ENCODE data around the gene ETFA. TPM values are rescaled to one million over a fixed set of nuclear protein-coding genes. Genes with fewer than 3 reads are reported as not detected.

The ETFA gene
- total RNA-seq, 4 donors from 2014 or later, result 56.6 to 125 (median 83.1) TPM

- WGBS, 2 donors, result 79 to 94% methylated on average over 3 to 8 of the region's 8 CpGs
These were observed 118.6 kb downstream of the ETFA start for GRCh38 chr15:76192715-76193114.

GRCh38 chr15:76191539-76192244 is 119.6 kb downstream of the ETFA start:
- 70 to 74% methylated on average over 6 to 15 of the region's 55 CpGs for WGBS, 2 donors
- Histone ChIP-seq H3K27ac (no peak overlapping the region), H3K36me3 (no peaks in the 10 kb centered on the region), H3K4me3 (no peak overlapping the region), H3K4me1 (peaks cover 9 to 46% (median 21%) of the 10 kb centered on the region in 3 donors), H3K27me3 (peaks cover 0 to 43% (median 0%) of the 10 kb centered on the region in 4 donors), H3K9me3 (no peaks in the 10 kb centered on the region)
- intact Hi-C loops (cut with DNase I), result loop anchor here (10.0 kb wide), 1 partner anchor 133 kb away; no protein-coding TSS in a partner anchor
- TF ChIP-seq POLR2A (IDR thresholded peaks at IDR 0.05), result no peak
- no peak for TF ChIP-seq CTCF (IDR thresholded peaks at IDR 0.05)
- DNase-seq, result no peak

More at GRCh38 chr15:76192715-76193114, 118.6 kb downstream of the ETFA start:
- Histone ChIP-seq H3K27me3 (peaks cover 0 to 43% (median 0%) of the 10 kb centered on the region in 4 donors), H3K27ac (no peak overlapping the region), H3K9me3 (no peaks in the 10 kb centered on the region), H3K36me3 (no peaks in the 10 kb centered on the region), H3K4me3 (no peak overlapping the region), H3K4me1 (peaks cover 19 to 56% (median 31%) of the 10 kb centered on the region in 3 donors)
- no peak for TF ChIP-seq CTCF (IDR thresholded peaks at IDR 0.05)
- no peak for TF ChIP-seq POLR2A (IDR thresholded peaks at IDR 0.05)
- DNase-seq, result no peak
- intact Hi-C loops (cut with DNase I), result loop anchor here (10.0 kb wide), 1 partner anchor 132 kb away; no protein-coding TSS in a partner anchor

- WGBS, 2 donors, result 20 to 31% methylated on average over 11 to 18 of the region's 34 CpGs
- TF ChIP-seq POLR2A (IDR thresholded peaks at IDR 0.05) (no peak), CTCF (IDR thresholded peaks at IDR 0.05) (peak; percentile 71 to 91 (median 86))
- Histone ChIP-seq H3K4me1 (peaks cover 3 to 38% (median 14%) of the 10 kb centered on the region in 3 donors), H3K36me3 (no peaks in the 10 kb centered on the region), H3K9me3 (no peaks in the 10 kb centered on the region), H3K27ac (no peak overlapping the region), H3K4me3 (peak overlapping the region; percentile 17 to 43 (median 22)), H3K27me3 (peaks cover 0 to 43% (median 0%) of the 10 kb centered on the region in 4 donors)
- DNase-seq, result no peak
- intact Hi-C loops (cut with DNase I), result loop anchor here (10.0 kb wide), 1 partner anchor 134 kb away; no protein-coding TSS in a partner anchor
These were observed 120.3 kb downstream of the ETFA start for GRCh38 chr15:76190751-76191538.

GRCh38 chr15:76190070-76190564 is 121.2 kb downstream of the ETFA start:
- H3K27me3 ChIP-seq, result peaks cover 0 to 43% (median 0%) of the 10 kb centered on the region in 4 donors
- H3K4me1 ChIP-seq, result peaks cover 0 to 30% (median 8%) of the 10 kb centered on the region in 3 donors
- no peak for DNase-seq
- TF ChIP-seq POLR2A (IDR thresholded peaks at IDR 0.05), result no peak
- intact Hi-C loops (cut with DNase I), result loop anchor here (10.0 kb wide), 1 partner anchor 135 kb away; no protein-coding TSS in a partner anchor
- no peaks in the 10 kb centered on the region for H3K36me3 ChIP-seq
- H3K27ac ChIP-seq, result no peak overlapping the region
- H3K9me3 ChIP-seq, result no peaks in the 10 kb centered on the region
- H3K4me3 ChIP-seq, result no peak overlapping the region
- WGBS, 2 donors, result 35 to 43% methylated on average over 10 to 12 of the region's 12 CpGs

GRCh38 chr15:76189106-76189505 is 122.2 kb downstream of the ETFA start:
- H3K4me3 ChIP-seq, result no peak overlapping the region
- 58 to 68% methylated on average over 2 of the region's 2 CpGs for WGBS, 2 donors
- no peak overlapping the region for H3K27ac ChIP-seq
- H3K36me3 ChIP-seq, result no peaks in the 10 kb centered on the region
- no peaks in the 10 kb centered on the region for H3K9me3 ChIP-seq
- H3K4me1 ChIP-seq, result peaks cover 0 to 20% (median 4%) of the 10 kb centered on the region in 3 donors
- intact Hi-C loops (cut with DNase I), result no loop called here
- peaks cover 0 to 49% (median 0%) of the 10 kb centered on the region in 4 donors for H3K27me3 ChIP-seq
- no peak for DNase-seq
- TF ChIP-seq POLR2A (IDR thresholded peaks at IDR 0.05), result no peak
- no peak for TF ChIP-seq CTCF (IDR thresholded peaks at IDR 0.05)

All from esophagus squamous epithelium (tissue), 5 donors.